ENCODE results near the gene BCAS3. TPM values are rescaled to one million over a fixed set of nuclear protein-coding genes. Genes with fewer than 3 reads are reported as not detected.

BCAS3 gene
- total RNA-seq, 2 donors from 2014 or later = 12.0 to 15.6 TPM

GRCh38 chr17:61371179-61371578, 693.5 kb downstream of the BCAS3 start:
- no peak overlapping the region for H3K4me3 ChIP-seq
- TF ChIP-seq CTCF (IDR thresholded peaks at IDR 0.05) = no peak
- H3K9me3 ChIP-seq = no peaks in the 10 kb centered on the region
- no peak for DNase-seq (ENCODE audit: low spot score)
- no peaks in the 10 kb centered on the region for H3K27me3 ChIP-seq
- peaks cover 0 to 5% of the 10 kb centered on the region in 2 donors for H3K4me1 ChIP-seq
- no peaks in the 10 kb centered on the region for H3K36me3 ChIP-seq
- no peak overlapping the region for H3K27ac ChIP-seq

- Histone ChIP-seq H3K36me3 (no peaks in the 10 kb centered on the region), H3K9me3 (no peaks in the 10 kb centered on the region)
- TF ChIP-seq CTCF (IDR thresholded peaks at IDR 0.05) = no peak
Observed at GRCh38 chr17:61371606-61372005, 694.0 kb downstream of the BCAS3 start.

GRCh38 chr17:61372436-61372835, 694.8 kb downstream of the BCAS3 start:
- H3K4me1 ChIP-seq = no peaks in the 10 kb centered on the region
- no peak for TF ChIP-seq CTCF (IDR thresholded peaks at IDR 0.05)
- DNase-seq (ENCODE audit: low spot score) = no peak

More at GRCh38 chr17:61371606-61372005, 694.0 kb downstream of the BCAS3 start:
- Histone ChIP-seq H3K27me3 (no peaks in the 10 kb centered on the region), H3K27ac (no peak overlapping the region), H3K4me3 (no peak overlapping the region), H3K4me1 (peaks cover 0 to 1% of the 10 kb centered on the region in 2 donors)
- DNase-seq (ENCODE audit: low spot score) = no peak

GRCh38 chr17:61376931-61377838, 699.5 kb downstream of the BCAS3 start:
- Histone ChIP-seq H3K27me3 (no peaks in the 10 kb centered on the region), H3K4me1 (no peaks in the 10 kb centered on the region), H3K27ac (peak overlapping the region in 1 of 2 donors; percentile 10), H3K9me3 (no peaks in the 10 kb centered on the region), H3K4me3 (no peak overlapping the region), H3K36me3 (no peaks in the 10 kb centered on the region)
- DNase-seq (ENCODE audit: low spot score) = no peak
- TF ChIP-seq CTCF (IDR thresholded peaks at IDR 0.05) = no peak

More at GRCh38 chr17:61372436-61372835, 694.8 kb downstream of the BCAS3 start:
- H3K27me3 ChIP-seq = no peaks in the 10 kb centered on the region
- H3K36me3 ChIP-seq = no peaks in the 10 kb centered on the region
- H3K27ac ChIP-seq = no peak overlapping the region
- no peaks in the 10 kb centered on the region for H3K9me3 ChIP-seq
- no peak overlapping the region for H3K4me3 ChIP-seq

- H3K4me1 ChIP-seq = no peaks in the 10 kb centered on the region
- H3K9me3 ChIP-seq = no peaks in the 10 kb centered on the region
- DNase-seq (ENCODE audit: low spot score) = no peak
- no peak for TF ChIP-seq CTCF (IDR thresholded peaks at IDR 0.05)
- H3K4me3 ChIP-seq = no peak overlapping the region
- H3K27me3 ChIP-seq = no peaks in the 10 kb centered on the region
- no peaks in the 10 kb centered on the region for H3K36me3 ChIP-seq
- H3K27ac ChIP-seq = no peak overlapping the region
Observed at GRCh38 chr17:61378658-61379456, 701.2 kb downstream of the BCAS3 start.
